GM12873 (cell line): ENCODE measurements around the gene RNF208.

Experiments used
- TF ChIP-seq, protein P1 (sequence below): IDR thresholded peaks from 2 replicates; pipeline ENCODE4 v1.5.1; 2012; ENCODE audit warnings: low read depth, mild to moderate bottlenecking, moderate library complexity, low read length, control low read depth; ENCODE audit not compliant: insufficient read depth; ENCODE audit errors: missing control alignments

RNF208 gene

DNA sequence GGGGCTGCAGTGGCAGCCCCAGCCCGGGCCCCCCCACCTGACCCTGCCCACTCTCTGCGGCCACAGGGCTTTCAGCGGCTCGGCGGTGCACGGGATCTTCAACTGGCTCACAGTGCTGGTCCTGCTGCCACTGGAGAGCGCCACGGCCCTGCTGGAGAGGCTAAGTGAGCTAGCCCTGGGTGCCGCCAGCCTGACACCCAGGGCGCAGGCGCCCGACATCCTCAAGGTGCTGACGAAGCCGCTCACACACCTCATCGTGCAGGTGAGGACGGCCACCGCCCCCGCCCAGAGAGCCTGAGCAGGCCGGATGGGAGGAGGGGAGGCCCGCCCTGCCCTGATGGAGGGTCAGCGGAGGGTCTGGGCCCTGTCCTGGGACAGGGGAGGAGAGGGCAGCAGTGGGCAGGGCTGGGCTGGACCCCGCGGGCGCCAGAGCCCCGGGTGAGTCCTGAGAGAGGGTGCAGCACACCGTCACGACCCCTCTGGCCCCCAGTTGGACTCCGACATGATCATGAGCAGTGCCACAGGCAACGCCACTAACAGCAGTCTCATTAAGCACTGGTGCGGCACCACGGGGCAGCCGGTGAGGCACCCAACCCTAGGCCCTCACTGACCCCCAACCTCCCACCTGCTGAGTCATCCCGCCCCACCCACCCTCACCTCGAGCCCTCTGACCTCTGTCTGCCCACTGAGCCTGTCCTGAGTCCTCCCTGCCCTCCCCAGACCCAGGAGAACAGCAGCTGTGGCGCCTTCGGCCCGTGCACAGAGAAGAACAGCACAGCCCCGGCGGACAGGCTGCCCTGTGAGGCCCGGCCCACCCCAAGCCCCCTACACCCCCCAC, 11.3 kb upstream of the RNF208 start:
- TF ChIP-seq, protein P1, sequence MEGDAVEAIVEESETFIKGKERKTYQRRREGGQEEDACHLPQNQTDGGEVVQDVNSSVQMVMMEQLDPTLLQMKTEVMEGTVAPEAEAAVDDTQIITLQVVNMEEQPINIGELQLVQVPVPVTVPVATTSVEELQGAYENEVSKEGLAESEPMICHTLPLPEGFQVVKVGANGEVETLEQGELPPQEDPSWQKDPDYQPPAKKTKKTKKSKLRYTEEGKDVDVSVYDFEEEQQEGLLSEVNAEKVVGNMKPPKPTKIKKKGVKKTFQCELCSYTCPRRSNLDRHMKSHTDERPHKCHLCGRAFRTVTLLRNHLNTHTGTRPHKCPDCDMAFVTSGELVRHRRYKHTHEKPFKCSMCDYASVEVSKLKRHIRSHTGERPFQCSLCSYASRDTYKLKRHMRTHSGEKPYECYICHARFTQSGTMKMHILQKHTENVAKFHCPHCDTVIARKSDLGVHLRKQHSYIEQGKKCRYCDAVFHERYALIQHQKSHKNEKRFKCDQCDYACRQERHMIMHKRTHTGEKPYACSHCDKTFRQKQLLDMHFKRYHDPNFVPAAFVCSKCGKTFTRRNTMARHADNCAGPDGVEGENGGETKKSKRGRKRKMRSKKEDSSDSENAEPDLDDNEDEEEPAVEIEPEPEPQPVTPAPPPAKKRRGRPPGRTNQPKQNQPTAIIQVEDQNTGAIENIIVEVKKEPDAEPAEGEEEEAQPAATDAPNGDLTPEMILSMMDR = no peak

DNA sequence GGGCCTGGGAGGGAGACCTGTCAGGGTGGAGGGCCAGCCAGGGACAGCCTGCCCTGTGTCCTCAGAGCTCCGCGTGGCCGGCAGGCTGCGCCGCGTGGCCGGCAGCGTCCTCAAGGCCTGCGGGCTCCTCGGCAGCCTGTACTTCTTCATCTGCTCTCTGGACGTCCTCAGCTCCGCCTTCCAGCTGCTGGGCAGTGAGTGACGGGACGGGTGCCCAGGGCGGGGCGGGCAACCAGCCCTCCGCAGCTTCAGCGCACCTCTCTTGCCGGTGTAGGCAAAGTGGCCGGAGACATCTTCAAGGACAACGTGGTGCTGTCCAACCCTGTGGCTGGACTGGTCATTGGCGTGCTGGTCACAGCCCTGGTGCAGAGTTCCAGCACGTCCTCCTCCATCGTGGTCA, 10.5 kb upstream of the RNF208 start:
- TF ChIP-seq, protein P1 = no peak

DNA sequence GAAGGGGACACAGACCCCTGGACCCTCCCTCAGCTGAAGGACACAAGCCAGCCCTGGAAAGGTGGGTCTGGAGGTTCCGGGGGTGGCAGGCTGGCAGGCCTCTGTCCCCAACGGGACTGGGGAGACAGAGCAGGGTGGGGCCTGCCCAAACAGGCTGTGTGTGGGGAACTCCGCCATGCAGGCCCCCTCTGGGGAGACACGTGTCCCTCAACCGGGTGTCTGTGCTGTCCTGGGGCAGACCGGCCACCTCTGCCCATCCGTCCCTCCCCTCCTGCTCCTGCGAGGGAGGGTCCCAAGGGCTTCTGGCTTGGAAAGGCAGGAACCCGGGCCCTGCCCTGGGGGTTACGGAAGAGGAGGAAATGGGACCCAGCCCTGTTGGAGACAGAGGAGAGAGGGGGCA, 10.1 kb upstream of the RNF208 start:
- TF ChIP-seq, protein P1 = no peak

DNA sequence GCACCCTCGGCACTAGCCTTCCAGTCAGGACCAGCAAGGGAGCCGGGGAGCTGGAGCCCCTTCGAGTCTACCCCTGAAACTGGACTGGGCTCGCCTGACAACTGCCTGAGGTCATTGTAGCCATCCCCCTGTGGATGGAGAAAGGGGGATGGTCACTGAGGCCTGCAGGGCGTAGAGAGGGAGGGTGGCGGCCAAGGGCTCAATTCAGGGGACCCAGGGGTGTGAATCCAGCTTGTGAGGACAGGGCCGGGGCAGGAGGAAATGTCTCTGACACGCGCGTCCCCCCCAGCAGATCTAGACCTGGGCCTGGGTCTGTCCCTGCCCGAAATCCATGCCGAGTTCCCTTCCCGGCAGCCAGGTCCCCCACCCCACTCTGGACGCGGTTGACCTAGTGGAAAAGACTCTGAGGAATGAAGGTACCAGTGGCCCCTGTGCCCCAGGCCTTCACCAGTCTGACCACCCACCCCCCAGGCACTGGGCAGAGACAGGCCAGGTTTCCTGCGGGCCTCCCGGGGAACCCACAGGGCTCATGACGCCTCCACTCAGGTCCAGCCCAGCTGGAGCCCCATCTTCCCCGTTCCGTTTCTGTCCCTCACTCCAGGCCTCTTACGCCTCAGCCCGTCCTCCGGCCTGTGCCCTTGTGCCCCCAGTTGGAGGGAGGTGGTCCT, 9.5 kb upstream of the RNF208 start:
- TF ChIP-seq, protein P1 = no peak

DNA sequence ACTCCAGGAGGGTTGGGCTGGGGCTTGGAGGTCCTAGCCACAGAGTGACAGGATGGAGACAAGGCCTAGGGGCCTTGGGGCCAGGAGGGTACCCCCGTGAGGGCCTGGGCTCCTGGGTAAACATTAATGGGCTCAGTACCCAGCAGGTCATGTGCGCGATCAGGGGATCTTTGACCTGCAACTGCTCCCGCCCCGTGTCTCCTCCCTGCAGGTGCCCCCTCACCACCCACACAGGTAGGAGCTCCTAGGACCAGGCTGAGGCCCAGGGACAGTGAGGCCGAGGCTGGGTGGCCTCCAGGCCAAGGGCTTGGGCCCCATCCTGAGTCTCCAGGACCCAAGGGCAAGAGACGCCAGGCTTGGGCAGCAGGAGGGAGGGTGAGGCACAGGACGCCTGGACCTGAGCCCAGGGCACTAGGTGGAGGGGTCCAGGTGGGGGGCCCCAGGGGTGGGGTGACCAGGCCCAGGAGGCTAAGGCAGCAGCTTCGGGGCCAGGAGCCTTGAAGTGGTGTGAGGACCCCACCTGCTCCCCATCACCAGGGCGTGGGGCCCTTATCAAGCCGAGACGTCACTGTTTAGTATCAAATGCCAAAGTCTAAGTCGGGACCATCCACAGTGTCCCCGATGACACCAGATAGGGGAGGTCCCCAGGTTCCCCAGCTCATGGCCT, 8.8 kb upstream of the RNF208 start, which contains the start of gene SLC34A3:
Gene SLC34A3 (plus strand): TSS at position 197 of the 667 bp plus-strand sequence. CDS start 802 bp downstream, outside the sequence.
- TF ChIP-seq, protein P1 = no peak

DNA sequence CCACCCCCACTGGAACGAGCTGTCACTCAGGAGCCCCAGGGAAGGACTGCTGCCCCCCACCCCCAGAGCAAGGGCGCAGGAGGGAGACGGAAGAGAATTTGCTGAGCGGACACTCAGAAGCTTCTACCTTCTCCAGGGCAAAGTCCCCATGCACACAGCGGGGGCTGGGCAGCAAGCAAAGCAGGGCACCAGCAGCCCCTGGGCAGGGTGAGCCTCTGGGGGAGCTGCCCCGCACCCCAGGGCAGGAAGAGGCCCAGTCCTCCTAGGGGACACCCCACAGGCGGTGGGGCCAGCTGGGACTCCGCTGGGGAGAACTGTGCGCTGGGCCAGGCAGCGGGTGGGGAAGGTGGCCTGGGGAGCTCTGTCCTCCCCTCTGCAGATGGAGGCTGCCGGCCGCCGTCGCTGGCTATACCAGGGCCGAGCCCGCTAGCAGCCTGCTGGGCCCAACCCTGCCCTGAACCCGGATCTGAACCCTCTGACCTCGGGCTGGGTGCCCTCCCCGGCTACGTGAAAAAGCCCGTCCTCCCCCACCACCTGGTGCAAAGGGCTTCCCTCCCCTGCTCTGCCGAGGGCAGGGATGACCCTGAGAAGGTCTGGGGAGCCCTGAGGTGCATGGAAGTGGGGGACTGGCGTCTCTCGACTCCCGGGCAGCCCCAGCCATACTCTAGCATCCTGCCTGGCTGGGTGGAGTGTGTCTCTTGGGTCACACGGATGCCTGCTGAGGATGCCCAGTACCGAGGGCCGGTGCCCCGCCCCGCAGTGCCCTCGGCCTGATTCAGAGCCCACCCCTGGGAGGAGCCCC, 8.1 kb upstream of the RNF208 start:
- TF ChIP-seq, protein P1 = no peak
